Skeletal muscle tissue (tissue), 4 donors: ENCODE data around the gene ELMO3. TPM values are rescaled to one million over a fixed set of nuclear protein-coding genes. Genes with fewer than 3 reads are reported as not detected.
A peak's percentile ranks its signal among the peaks of the same experiment; 100 is the strongest.

Experiments used
- H3K27ac ChIP-seq: one replicate; pipeline ENCODE4 v1.7.0; 2013; ENCODE audit warnings: mild to moderate bottlenecking, low read depth, low read length, inconsistent platforms
- H3K27me3 ChIP-seq, 3 donors: one replicate each; pipeline ENCODE4 v1.7.0; 2013; ENCODE audit warnings: low read length in 3 of 3; ENCODE audit not compliant: control insufficient read depth in 3 of 3, insufficient read depth in 3 of 3
- H3K36me3 ChIP-seq, 3 donors: one replicate each; pipeline ENCODE4 v1.7.0; 2013; ENCODE audit warnings: low read length in 3 of 3; ENCODE audit not compliant: control insufficient read depth in 3 of 3, insufficient read depth in 3 of 3
- H3K4me1 ChIP-seq, 3 donors: one replicate each; pipeline ENCODE4 v1.7.0; 2013; ENCODE audit warnings: low read length in 3 of 3, mild to moderate bottlenecking in 3 of 3; ENCODE audit not compliant: control insufficient read depth in 3 of 3, insufficient read depth in 3 of 3
- H3K4me3 ChIP-seq, 3 donors: one replicate each; pipeline ENCODE4 v1.7.0; 2013; ENCODE audit warnings: low read length in 3 of 3
- H3K9ac ChIP-seq, 3 donors: one replicate each; pipeline ENCODE4 v1.7.0; 2013; ENCODE audit warnings: low read length in 3 of 3, mild to moderate bottlenecking in 3 of 3, moderate library complexity in 2 of 3, low read depth in 1 of 3
- H3K9me3 ChIP-seq, 3 donors: one replicate each; pipeline ENCODE4 v1.7.0; 2013; ENCODE audit warnings: low read length in 3 of 3; ENCODE audit not compliant: control insufficient read depth in 3 of 3
- total RNA-seq: library from RNA; depleted of rRNA; stranded (reverse); fragments of >200 nt; gene quantifications from one replicate; pipeline ENCODE4 v1.2.3, GENCODE V29; 2014
- donor health status: Osteomylitis.

The ELMO3 gene
- total RNA-seq, 1 donor from 2014 or later: not detected

- H3K27ac ChIP-seq: peak within 1 kb of the TSS; percentile 91
- H3K4me1 ChIP-seq: peaks cover 64 to 73% (median 68%) of the 10 kb centered on the region in 3 donors
- H3K27me3 ChIP-seq: peaks cover 0 to 5% (median 0%) of the 10 kb centered on the region in 3 donors
- peak within 1 kb of the TSS; percentile 82 to 96 (median 90) for H3K9ac ChIP-seq
- no peaks in the 10 kb centered on the region for H3K9me3 ChIP-seq
- H3K4me3 ChIP-seq: peak within 1 kb of the TSS; percentile 78 to 83 (median 83)
- H3K36me3 ChIP-seq: peaks cover 8 to 19% (median 13%) of the 10 kb centered on the region in 3 donors
These were observed 34.3 kb upstream of the ELMO3 start, which contains the start of gene HSF4 for GRCh38 chr16:67164599-67165061. Gene HSF4, plus strand, starts transcription at chr16:67164745. Its CDS starts 67 bp downstream, at chr16:67164812.

GRCh38 chr16:67165121-67166078, 33.5 kb upstream of the ELMO3 start:
- H3K9ac ChIP-seq: peak overlapping the region; percentile 82 to 96 (median 90)
- H3K4me1 ChIP-seq: peaks cover 66 to 73% (median 69%) of the 10 kb centered on the region in 3 donors
- no peaks in the 10 kb centered on the region for H3K9me3 ChIP-seq
- H3K27me3 ChIP-seq: peaks cover 0 to 5% (median 0%) of the 10 kb centered on the region in 3 donors
- H3K4me3 ChIP-seq: peak overlapping the region; percentile 78 to 83 (median 78)
- H3K36me3 ChIP-seq: peaks cover 8 to 19% (median 13%) of the 10 kb centered on the region in 3 donors
- H3K27ac ChIP-seq: peak overlapping the region; percentile 91

- Histone ChIP-seq H3K36me3 (peaks cover 8 to 19% (median 13%) of the 10 kb centered on the region in 3 donors), H3K9ac (no peak overlapping the region), H3K4me3 (no peak overlapping the region), H3K27me3 (peaks cover 0 to 5% (median 0%) of the 10 kb centered on the region in 3 donors), H3K27ac (peak overlapping the region; percentile 23), H3K4me1 (peaks cover 64 to 70% (median 69%) of the 10 kb centered on the region in 3 donors), H3K9me3 (no peaks in the 10 kb centered on the region)
These were observed 32.8 kb upstream of the ELMO3 start for GRCh38 chr16:67166110-67166547.

DNA sequence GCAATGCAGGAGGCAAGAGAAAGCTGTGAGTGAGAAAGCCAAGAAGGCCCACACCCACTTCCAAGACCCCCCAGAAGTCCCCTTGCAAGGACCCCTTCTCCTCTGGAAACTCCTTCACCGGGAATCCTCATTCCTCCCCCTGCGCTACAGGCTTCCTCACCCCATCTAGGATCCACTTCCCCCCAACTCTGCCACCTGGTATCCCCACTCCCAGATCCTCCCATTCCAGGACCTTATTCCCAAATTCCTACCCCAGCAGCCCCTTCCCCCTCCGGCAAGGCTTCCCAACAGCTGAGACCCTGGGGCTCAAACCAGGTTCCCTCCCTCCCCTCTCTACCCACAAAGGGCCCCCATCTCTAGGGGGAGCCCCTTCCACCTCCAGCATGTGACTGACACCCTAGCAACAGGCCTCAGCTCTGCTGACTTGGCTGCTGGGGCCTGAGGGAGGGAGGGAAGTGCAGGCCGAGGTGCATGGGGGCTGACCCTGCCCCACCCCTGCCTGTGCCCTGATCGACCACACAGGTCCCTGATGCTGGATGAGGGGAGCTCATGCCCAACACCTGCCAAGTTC, 32.2 kb upstream of the ELMO3 start:
- peaks cover 0 to 5% (median 0%) of the 10 kb centered on the region in 3 donors for H3K27me3 ChIP-seq
- peak overlapping the region; percentile 23 for H3K27ac ChIP-seq
- H3K4me1 ChIP-seq: peaks cover 64 to 70% (median 69%) of the 10 kb centered on the region in 3 donors
- H3K9ac ChIP-seq: peak overlapping the region in 2 of 3 donors; percentile 29 to 45
- H3K9me3 ChIP-seq: no peaks in the 10 kb centered on the region
- H3K36me3 ChIP-seq: peaks cover 8 to 19% (median 13%) of the 10 kb centered on the region in 3 donors
- no peak overlapping the region for H3K4me3 ChIP-seq

GRCh38 chr16:67167588-67167987, 31.3 kb upstream of the ELMO3 start:
- H3K4me1 ChIP-seq: peaks cover 61 to 69% (median 66%) of the 10 kb centered on the region in 3 donors
- H3K9me3 ChIP-seq: no peaks in the 10 kb centered on the region
- no peak overlapping the region for H3K4me3 ChIP-seq
- H3K36me3 ChIP-seq: peaks cover 8 to 19% (median 13%) of the 10 kb centered on the region in 3 donors
- peaks cover 0 to 3% (median 0%) of the 10 kb centered on the region in 3 donors for H3K27me3 ChIP-seq
- peak overlapping the region in 1 of 3 donors; percentile 54 for H3K9ac ChIP-seq
- H3K27ac ChIP-seq: peak overlapping the region; percentile 23

DNA sequence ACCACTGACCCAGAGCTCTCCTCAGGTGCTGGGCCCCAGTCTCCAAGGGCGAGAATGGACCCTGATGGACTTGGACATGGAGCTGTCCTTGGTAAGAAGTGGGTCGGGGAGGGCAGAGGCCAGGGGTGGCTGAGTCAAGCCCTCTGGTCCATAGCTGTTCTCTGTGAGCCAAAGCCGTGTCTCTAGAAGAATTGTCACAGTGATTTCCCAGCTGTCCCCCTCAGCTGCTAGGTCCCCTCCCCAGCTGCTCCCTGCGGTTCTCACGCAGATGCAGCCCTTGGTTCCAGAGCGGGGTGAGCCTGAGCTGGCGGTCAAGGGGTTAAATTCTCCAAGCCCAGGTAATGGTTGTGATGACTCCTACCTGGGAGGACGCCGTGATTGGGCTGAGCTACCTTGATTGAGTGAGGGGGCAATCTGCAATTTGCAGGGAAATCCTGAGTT, 29.9 kb upstream of the ELMO3 start:
- H3K36me3 ChIP-seq: peaks cover 8 to 19% (median 13%) of the 10 kb centered on the region in 3 donors
- H3K27me3 ChIP-seq: no peaks in the 10 kb centered on the region
- H3K9me3 ChIP-seq: no peaks in the 10 kb centered on the region
- H3K4me3 ChIP-seq: peak overlapping the region in 2 of 3 donors; percentile 77 to 84
- H3K9ac ChIP-seq: peak overlapping the region; percentile 0 to 95 (median 72)
- peak overlapping the region; percentile 93 for H3K27ac ChIP-seq
- H3K4me1 ChIP-seq: peaks cover 58 to 68% (median 63%) of the 10 kb centered on the region in 3 donors

GRCh38 chr16:67169642-67170167, 29.2 kb upstream of the ELMO3 start:
- no peaks in the 10 kb centered on the region for H3K27me3 ChIP-seq
- peak overlapping the region; percentile 72 to 95 (median 91) for H3K9ac ChIP-seq
- peak overlapping the region; percentile 69 to 84 (median 77) for H3K4me3 ChIP-seq
- H3K27ac ChIP-seq: peak overlapping the region; percentile 93
- H3K36me3 ChIP-seq: peaks cover 8 to 19% (median 14%) of the 10 kb centered on the region in 3 donors
- peaks cover 61 to 70% (median 66%) of the 10 kb centered on the region in 3 donors for H3K4me1 ChIP-seq
- H3K9me3 ChIP-seq: no peaks in the 10 kb centered on the region

DNA sequence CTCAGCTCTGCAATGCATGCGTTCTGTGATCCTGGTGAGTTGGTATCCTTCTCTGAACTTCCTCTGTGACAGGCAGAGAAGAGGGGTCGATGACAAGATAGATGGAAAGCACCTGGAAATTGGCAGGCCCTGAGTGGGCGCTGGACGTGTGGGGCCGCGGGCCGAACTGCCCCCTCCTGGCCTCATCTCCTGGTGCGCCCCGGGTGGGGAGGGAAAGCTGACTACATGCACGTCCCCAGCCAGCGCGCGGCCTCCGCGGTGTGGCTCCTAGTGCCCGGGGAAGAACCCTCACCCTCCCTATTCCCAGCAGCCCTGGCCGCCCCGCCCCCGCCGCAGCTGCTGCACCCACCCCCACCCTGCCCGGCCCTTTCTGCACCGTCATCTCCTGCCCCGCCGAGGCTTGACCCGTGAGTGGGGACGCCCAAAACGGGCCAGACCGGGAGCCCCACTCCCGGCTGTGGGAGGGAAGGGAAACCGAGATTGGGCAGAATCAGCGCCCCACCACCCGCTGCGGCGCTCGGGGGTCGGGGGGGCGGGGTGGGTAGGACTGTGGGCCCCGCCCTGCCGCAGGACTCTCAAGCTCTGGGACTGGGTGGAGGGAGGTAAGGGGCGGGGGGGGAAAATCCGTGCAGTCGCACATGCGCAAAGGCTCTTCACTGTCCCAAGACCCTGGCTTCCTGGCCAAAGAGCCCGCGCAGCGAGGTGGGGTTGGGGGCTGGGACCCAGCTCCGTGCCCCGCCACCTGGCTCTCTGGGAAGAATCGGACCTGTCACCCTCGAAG, 28.6 kb upstream of the ELMO3 start, which contains the start of gene NOL3:
NOL3 (plus strand) TSS at position 371 of the 781 bp plus-strand sequence.
- no peaks in the 10 kb centered on the region for H3K27me3 ChIP-seq

More for the DNA sequence above, 28.6 kb upstream of the ELMO3 start, which contains the start of gene NOL3:
- Histone ChIP-seq H3K9me3 (no peaks in the 10 kb centered on the region), H3K4me1 (peaks cover 61 to 70% (median 66%) of the 10 kb centered on the region in 3 donors), H3K9ac (peak within 1 kb of the TSS; percentile 91 to 97 (median 95)), H3K36me3 (peaks cover 14 to 24% (median 20%) of the 10 kb centered on the region in 3 donors), H3K4me3 (peak within 1 kb of the TSS; percentile 71 to 84 (median 77)), H3K27ac (peak within 1 kb of the TSS; percentile 93)
